ENCODE results near the gene WWC1.

Gene WWC1

DNA sequence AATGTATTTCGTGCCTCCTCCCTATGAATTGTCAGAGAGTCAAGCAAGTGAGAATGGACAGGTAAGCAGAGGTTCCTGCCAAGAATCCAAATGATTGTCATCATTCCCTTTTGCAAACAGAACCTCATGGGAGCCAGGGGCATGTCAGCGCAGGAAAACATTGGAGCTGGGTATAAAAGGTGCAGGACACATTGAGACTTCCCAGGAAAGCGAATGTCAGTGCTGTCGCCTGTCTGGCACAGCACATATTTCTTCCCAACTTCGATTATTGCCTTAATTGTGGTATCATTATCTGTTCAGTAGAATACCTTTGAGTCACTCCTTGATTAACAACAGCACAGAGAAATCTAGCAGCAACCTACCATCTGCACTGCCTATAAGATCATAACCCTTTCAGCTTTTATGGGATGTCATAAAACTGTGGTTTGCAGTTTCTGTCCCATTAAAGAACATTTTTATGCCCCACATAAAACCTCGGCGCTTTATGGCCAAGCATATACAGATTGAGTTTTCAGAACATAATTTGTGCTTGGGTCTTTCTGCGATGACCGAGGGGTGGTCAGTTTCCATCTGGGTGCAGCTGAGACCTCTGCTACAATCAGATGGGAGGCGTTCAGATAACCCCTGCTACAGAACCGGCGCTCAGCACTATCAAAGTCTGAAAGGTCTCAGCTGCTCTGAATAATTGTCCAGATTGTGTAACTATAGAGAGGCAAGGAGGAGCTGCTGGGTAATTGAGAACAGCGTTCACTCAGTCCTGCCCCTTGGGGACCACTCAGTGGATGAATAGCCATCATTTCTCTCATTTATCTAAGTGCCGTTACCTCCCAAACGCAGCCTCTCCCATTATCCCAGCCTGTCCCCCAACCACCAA lies 30.9 kb upstream of the WWC1 start:
- TF ChIP-seq, protein P1, sequence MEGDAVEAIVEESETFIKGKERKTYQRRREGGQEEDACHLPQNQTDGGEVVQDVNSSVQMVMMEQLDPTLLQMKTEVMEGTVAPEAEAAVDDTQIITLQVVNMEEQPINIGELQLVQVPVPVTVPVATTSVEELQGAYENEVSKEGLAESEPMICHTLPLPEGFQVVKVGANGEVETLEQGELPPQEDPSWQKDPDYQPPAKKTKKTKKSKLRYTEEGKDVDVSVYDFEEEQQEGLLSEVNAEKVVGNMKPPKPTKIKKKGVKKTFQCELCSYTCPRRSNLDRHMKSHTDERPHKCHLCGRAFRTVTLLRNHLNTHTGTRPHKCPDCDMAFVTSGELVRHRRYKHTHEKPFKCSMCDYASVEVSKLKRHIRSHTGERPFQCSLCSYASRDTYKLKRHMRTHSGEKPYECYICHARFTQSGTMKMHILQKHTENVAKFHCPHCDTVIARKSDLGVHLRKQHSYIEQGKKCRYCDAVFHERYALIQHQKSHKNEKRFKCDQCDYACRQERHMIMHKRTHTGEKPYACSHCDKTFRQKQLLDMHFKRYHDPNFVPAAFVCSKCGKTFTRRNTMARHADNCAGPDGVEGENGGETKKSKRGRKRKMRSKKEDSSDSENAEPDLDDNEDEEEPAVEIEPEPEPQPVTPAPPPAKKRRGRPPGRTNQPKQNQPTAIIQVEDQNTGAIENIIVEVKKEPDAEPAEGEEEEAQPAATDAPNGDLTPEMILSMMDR (IDR thresholded peaks at IDR 0.05; ENCODE audit: low read depth, low read length): no peak
- Histone ChIP-seq H3K36me3 (no peaks in the 10 kb centered on the region), H3K4me1 (no peaks in the 10 kb centered on the region), H3K27me3 (no peaks in the 10 kb centered on the region), H3K4me3 (ENCODE audit: low read depth, low read length) (no peak overlapping the region), H3K9me3 (no peaks in the 10 kb centered on the region)
- DNase-seq: no peak

DNA sequence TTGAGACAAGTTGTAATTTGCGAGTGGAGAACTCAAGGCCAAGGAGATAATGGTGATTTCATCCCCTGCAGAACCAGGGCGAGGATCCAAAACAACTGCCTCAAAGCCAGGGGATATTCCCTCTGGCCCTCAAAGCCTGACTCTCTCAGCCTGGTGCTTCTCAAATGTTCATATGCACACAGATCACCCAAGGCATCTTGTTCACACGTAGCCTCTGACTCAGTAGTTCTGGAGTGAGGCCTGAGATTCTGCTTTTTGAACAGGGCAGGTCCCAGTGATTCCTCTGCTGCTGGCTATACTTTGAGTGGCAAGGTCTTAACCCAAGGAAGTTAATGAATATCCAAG lies 30.2 kb upstream of the WWC1 start:
- H3K9me3 ChIP-seq: no peaks in the 10 kb centered on the region
- no peaks in the 10 kb centered on the region for H3K4me1 ChIP-seq
- H3K4me3 ChIP-seq (ENCODE audit: low read depth, low read length): no peak overlapping the region
- TF ChIP-seq, protein P1 (IDR thresholded peaks at IDR 0.05; ENCODE audit: low read depth, low read length): no peak
- H3K36me3 ChIP-seq: no peaks in the 10 kb centered on the region
- H3K27me3 ChIP-seq: no peaks in the 10 kb centered on the region
- DNase-seq: no peak

DNA sequence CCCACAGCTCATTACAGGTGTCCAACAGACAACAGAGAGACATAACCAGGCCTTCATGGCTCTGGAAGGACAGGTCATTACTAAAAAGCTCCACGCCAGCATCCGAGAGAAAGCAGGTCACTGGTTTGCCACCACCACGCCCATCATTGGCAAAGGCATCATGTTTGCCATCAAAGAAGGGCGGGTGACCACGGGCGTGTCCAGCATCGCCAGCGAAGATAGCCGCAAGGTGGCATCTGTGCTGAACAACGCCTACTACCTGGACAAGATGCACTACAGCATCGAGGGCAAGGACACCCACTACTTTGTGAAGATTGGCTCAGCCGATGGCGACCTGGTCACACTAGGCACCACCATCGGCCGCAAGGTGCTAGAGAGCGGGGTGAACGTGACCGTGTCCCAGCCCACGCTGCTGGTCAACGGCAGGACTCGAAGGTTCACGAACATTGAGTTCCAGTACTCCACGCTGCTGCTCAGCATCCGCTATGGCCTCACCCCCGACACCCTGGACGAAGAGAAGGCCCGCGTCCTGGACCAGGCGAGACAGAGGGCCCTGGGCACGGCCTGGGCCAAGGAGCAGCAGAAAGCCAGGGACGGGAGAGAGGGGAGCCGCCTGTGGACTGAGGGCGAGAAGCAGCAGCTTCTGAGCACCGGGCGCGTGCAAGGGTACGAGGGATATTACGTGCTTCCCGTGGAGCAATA lies 29.3 kb upstream of the WWC1 start:
- H3K36me3 ChIP-seq: no peaks in the 10 kb centered on the region
- TF ChIP-seq, protein P1 (IDR thresholded peaks at IDR 0.05; ENCODE audit: low read depth, low read length): no peak
- no peak for DNase-seq
- no peaks in the 10 kb centered on the region for H3K27me3 ChIP-seq
- H3K4me3 ChIP-seq (ENCODE audit: low read depth, low read length): no peak overlapping the region
- no peaks in the 10 kb centered on the region for H3K9me3 ChIP-seq
- no peaks in the 10 kb centered on the region for H3K4me1 ChIP-seq

DNA sequence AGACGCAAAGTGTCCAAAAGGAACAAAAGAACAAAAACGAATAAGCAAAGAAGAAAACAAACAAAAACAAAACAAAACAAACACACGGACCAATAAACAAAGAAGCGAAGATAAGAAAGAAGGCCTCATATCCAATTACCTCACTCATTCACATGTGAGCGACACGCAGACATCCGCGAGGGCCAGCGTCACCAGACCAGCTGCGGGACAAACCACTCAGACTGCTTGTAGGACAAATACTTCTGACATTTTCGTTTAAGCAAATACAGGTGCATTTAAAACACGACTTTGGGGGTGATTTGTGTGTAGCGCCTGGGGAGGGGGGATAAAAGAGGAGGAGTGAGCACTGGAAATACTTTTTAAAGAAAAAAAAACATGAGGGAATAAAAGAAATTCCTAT lies 28.3 kb upstream of the WWC1 start:
- H3K4me1 ChIP-seq: no peaks in the 10 kb centered on the region
- H3K9me3 ChIP-seq: no peaks in the 10 kb centered on the region
- no peak overlapping the region for H3K4me3 ChIP-seq (ENCODE audit: low read depth, low read length)
- H3K36me3 ChIP-seq: no peaks in the 10 kb centered on the region
- no peak for DNase-seq
- no peaks in the 10 kb centered on the region for H3K27me3 ChIP-seq
- TF ChIP-seq, protein P1 (IDR thresholded peaks at IDR 0.05; ENCODE audit: low read depth, low read length): no peak

DNA sequence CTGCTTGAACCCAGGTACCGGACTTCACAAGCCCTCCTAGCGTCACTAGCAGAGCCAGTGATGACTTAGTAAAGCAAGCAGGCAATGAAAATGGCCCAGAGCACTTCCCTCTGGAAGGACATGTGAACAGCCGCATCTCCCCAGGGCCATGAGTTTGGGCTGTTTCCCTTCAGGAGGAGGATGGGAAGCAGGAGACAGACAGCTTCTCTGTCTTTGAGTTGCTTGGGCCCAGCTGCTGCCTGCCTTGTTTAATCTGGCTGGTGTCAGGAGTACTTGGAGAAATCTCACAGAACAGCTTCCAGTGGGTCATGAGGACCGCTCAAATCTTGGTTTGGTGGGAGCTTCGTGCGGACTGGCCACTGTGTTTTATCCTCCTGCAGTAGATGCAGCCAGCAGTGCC lies 25.4 kb upstream of the WWC1 start:
- DNase-seq: no peak
- no peak overlapping the region for H3K4me3 ChIP-seq (ENCODE audit: low read depth, low read length)
- TF ChIP-seq, protein P1 (IDR thresholded peaks at IDR 0.05; ENCODE audit: low read depth, low read length): no peak
- peaks cover 7% of the 10 kb centered on the region for H3K4me1 ChIP-seq
- no peaks in the 10 kb centered on the region for H3K36me3 ChIP-seq
- H3K9me3 ChIP-seq: no peaks in the 10 kb centered on the region
- no peaks in the 10 kb centered on the region for H3K27me3 ChIP-seq

Measured in BE2C (cell line).